Limb (tissue), 2 donors: ENCODE results near the gene GINS3.

ENCODE experiments used
- DNase-seq, 2 donors: peaks; one replicate each; pipeline ENCODE4 v3.0.0-alpha.2; 2016; ENCODE audit errors: extremely low spot score in 2 of 2

The GINS3 gene

GRCh38 chr16:58425245-58425644 is 33.0 kb downstream of the GINS3 start:
- DNase-seq, result no peak

GRCh38 chr16:58425756-58426494 is 33.7 kb downstream of the GINS3 start:
- no peak for DNase-seq

GRCh38 chr16:58426966-58427365 is 34.7 kb downstream of the GINS3 start:
- no peak for DNase-seq

GRCh38 chr16:58428621-58429542 is 36.6 kb downstream of the GINS3 start:
- no peak for DNase-seq

- DNase-seq, result no peak
These were observed 38.4 kb downstream of the GINS3 start for GRCh38 chr16:58430718-58431117.

GRCh38 chr16:58433569-58433951 is 41.3 kb downstream of the GINS3 start:
- no peak for DNase-seq

GRCh38 chr16:58435779-58436178 is 43.5 kb downstream of the GINS3 start:
- no peak for DNase-seq

GRCh38 chr16:58440131-58440530 is 47.9 kb downstream of the GINS3 start:
- DNase-seq, result no peak

- DNase-seq, result no peak
These were observed 50.3 kb downstream of the GINS3 start for GRCh38 chr16:58442547-58442946.

GRCh38 chr16:58443783-58444182 is 51.5 kb downstream of the GINS3 start:
- DNase-seq, result no peak

- no peak for DNase-seq
These were observed 52.0 kb downstream of the GINS3 start for GRCh38 chr16:58444265-58444664.

GRCh38 chr16:58448890-58449289 is 56.6 kb downstream of the GINS3 start:
- DNase-seq, result no peak

GRCh38 chr16:58449306-58449705 is 57.0 kb downstream of the GINS3 start:
- DNase-seq, result no peak

- no peak for DNase-seq
These were observed 57.5 kb downstream of the GINS3 start for GRCh38 chr16:58449768-58450167.

- DNase-seq, result no peak
These were observed 58.3 kb downstream of the GINS3 start for GRCh38 chr16:58450590-58450989.

GRCh38 chr16:58451265-58451689 is 59.0 kb downstream of the GINS3 start:
- peak in 1 of 2 donors; percentile 34 for DNase-seq

- no peak for DNase-seq
These were observed 59.7 kb downstream of the GINS3 start for GRCh38 chr16:58451945-58452401.

GRCh38 chr16:58452640-58453039 is 60.4 kb downstream of the GINS3 start:
- no peak for DNase-seq

GRCh38 chr16:58454178-58454577 is 61.9 kb downstream of the GINS3 start:
- no peak for DNase-seq

- DNase-seq, result no peak
These were observed 62.6 kb downstream of the GINS3 start for GRCh38 chr16:58454856-58455255.
